ENCODE measurements around the gene ETV5. TPM values are rescaled to one million over a fixed set of nuclear protein-coding genes. Genes with fewer than 3 reads are reported as not detected.

ETV5 gene
- total and polyA plus RNA-seq, 4 donors = 3.3 to 14.9 (median 5.5) TPM

DNA sequence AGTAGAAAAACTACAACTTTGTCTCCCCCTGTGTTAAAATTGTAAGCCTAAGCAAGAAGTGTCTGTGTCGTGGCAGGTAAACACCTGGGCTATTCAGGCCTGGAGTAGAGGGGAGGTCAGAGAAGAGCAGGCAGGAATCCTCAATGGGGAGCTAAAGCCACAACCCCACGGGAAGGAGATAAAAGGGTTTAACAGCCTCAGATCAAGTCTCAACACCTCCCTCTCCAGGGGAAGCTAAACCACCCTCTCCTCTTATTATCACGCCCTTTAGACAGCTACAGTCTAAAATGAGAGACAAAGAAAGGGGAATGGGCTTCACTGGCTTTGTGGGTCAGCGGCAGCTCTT is 11.6 kb downstream of the ETV5 start:
- WGBS = 39% methylated on average over 4 of the region's 4 CpGs
- peak overlapping the region in 1 of 3 donors; percentile 67 for H3K4me3 ChIP-seq (ENCODE audit: low read depth in 1 of 3, low read length in 3 of 3)
- H3K4me1 ChIP-seq (ENCODE audit: control insufficient read depth in 4 of 4, insufficient read depth in 4 of 4, low read length in 3 of 4) = peaks cover 3 to 24% (median 14%) of the 10 kb centered on the region in 4 donors
- H3K36me3 ChIP-seq (ENCODE audit: control insufficient read depth in 4 of 4, insufficient read depth in 3 of 4, low read depth in 1 of 4, low read length in 3 of 4) = no peaks in the 10 kb centered on the region
- no peaks in the 10 kb centered on the region for H3K9me3 ChIP-seq (ENCODE audit: control insufficient read depth in 4 of 4, low read length in 3 of 4)
- no peak overlapping the region for H3K9ac ChIP-seq (ENCODE audit: low read depth in 1 of 2, low read length in 2 of 2)
- no peak overlapping the region for H3K27ac ChIP-seq (ENCODE audit: low read depth in 1 of 2, low read length in 2 of 2)
- no peaks in the 10 kb centered on the region for H3K27me3 ChIP-seq (ENCODE audit: control insufficient read depth in 4 of 4, insufficient read depth in 4 of 4, low read length in 3 of 4)
- DNase-seq (ENCODE audit: low spot score) = no peak
- no peak for TF ChIP-seq CTCF (IDR thresholded peaks at IDR 0.05; ENCODE audit: low read depth, low read length, missing input control)
- TF ChIP-seq NR2F2 (IDR thresholded peaks at IDR 0.05) = no peak
- TF ChIP-seq MAX (IDR thresholded peaks at IDR 0.05) = no peak
- TF ChIP-seq YY1 (IDR thresholded peaks at IDR 0.05) = no peak
- TF ChIP-seq, protein P1, sequence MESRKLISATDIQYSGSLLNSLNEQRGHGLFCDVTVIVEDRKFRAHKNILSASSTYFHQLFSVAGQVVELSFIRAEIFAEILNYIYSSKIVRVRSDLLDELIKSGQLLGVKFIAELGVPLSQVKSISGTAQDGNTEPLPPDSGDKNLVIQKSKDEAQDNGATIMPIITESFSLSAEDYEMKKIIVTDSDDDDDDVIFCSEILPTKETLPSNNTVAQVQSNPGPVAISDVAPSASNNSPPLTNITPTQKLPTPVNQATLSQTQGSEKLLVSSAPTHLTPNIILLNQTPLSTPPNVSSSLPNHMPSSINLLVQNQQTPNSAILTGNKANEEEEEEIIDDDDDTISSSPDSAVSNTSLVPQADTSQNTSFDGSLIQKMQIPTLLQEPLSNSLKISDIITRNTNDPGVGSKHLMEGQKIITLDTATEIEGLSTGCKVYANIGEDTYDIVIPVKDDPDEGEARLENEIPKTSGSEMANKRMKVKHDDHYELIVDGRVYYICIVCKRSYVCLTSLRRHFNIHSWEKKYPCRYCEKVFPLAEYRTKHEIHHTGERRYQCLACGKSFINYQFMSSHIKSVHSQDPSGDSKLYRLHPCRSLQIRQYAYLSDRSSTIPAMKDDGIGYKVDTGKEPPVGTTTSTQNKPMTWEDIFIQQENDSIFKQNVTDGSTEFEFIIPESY (IDR thresholded peaks at IDR 0.05) = no peak
- TF ChIP-seq FOXA2 (IDR thresholded peaks at IDR 0.05) = no peak
- no peak for TF ChIP-seq SP1 (IDR thresholded peaks at IDR 0.05)
- no peak for TF ChIP-seq JUND (IDR thresholded peaks at IDR 0.05)
- no peak for TF ChIP-seq TAF1 (conservative IDR thresholded peaks at IDR 0.05)
- TF ChIP-seq, protein P2, sequence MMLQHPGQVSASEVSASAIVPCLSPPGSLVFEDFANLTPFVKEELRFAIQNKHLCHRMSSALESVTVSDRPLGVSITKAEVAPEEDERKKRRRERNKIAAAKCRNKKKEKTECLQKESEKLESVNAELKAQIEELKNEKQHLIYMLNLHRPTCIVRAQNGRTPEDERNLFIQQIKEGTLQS (IDR thresholded peaks at IDR 0.05) = no peak
- TF ChIP-seq GABPA (IDR thresholded peaks at IDR 0.05 in 1 of 2, conservative IDR thresholded peaks at IDR 0.05 in 1 of 2) = no peak
- TF ChIP-seq HNF4G (IDR thresholded peaks at IDR 0.05) = no peak
- TF ChIP-seq, protein P3, sequence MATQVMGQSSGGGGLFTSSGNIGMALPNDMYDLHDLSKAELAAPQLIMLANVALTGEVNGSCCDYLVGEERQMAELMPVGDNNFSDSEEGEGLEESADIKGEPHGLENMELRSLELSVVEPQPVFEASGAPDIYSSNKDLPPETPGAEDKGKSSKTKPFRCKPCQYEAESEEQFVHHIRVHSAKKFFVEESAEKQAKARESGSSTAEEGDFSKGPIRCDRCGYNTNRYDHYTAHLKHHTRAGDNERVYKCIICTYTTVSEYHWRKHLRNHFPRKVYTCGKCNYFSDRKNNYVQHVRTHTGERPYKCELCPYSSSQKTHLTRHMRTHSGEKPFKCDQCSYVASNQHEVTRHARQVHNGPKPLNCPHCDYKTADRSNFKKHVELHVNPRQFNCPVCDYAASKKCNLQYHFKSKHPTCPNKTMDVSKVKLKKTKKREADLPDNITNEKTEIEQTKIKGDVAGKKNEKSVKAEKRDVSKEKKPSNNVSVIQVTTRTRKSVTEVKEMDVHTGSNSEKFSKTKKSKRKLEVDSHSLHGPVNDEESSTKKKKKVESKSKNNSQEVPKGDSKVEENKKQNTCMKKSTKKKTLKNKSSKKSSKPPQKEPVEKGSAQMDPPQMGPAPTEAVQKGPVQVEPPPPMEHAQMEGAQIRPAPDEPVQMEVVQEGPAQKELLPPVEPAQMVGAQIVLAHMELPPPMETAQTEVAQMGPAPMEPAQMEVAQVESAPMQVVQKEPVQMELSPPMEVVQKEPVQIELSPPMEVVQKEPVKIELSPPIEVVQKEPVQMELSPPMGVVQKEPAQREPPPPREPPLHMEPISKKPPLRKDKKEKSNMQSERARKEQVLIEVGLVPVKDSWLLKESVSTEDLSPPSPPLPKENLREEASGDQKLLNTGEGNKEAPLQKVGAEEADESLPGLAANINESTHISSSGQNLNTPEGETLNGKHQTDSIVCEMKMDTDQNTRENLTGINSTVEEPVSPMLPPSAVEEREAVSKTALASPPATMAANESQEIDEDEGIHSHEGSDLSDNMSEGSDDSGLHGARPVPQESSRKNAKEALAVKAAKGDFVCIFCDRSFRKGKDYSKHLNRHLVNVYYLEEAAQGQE (IDR thresholded peaks at IDR 0.05) = no peak
- no peak for TF ChIP-seq HNF4A (conservative IDR thresholded peaks at IDR 0.05)
- no peak for TF ChIP-seq FOXA1 (IDR thresholded peaks at IDR 0.05)

DNA sequence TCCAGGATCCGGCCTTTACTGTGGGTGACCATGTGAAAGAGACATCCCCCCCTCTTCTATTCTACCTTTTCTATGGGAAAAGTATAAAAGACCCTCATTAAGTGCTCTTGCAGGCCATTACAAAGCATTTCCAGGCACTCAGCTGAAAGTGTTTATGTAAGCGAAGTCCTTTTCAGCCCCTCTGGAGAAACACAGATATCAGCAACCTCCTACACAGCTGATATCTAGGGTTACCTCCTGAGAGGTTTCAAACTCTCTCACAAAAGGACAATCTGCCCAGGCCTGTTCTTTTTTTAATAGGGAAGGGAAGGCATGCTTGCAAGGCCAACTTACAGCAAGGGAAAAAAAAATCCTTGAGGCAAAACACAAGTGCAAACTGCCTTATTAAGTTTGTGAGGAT is 12.6 kb downstream of the ETV5 start:
- no peak overlapping the region for H3K27ac ChIP-seq (ENCODE audit: low read depth in 1 of 2, low read length in 2 of 2)
- H3K4me3 ChIP-seq (ENCODE audit: low read depth in 1 of 3, low read length in 3 of 3) = no peak overlapping the region
- no peaks in the 10 kb centered on the region for H3K27me3 ChIP-seq (ENCODE audit: control insufficient read depth in 4 of 4, insufficient read depth in 4 of 4, low read length in 3 of 4)
- no peaks in the 10 kb centered on the region for H3K36me3 ChIP-seq (ENCODE audit: control insufficient read depth in 4 of 4, insufficient read depth in 3 of 4, low read depth in 1 of 4, low read length in 3 of 4)
- no peak for DNase-seq (ENCODE audit: low spot score)
- 84% methylated on average over 2 of the region's 2 CpGs for WGBS
- H3K9me3 ChIP-seq (ENCODE audit: control insufficient read depth in 4 of 4, low read length in 3 of 4) = no peaks in the 10 kb centered on the region
- no peak overlapping the region for H3K9ac ChIP-seq (ENCODE audit: low read depth in 1 of 2, low read length in 2 of 2)
- peaks cover 3 to 24% (median 14%) of the 10 kb centered on the region in 4 donors for H3K4me1 ChIP-seq (ENCODE audit: control insufficient read depth in 4 of 4, insufficient read depth in 4 of 4, low read length in 3 of 4)
- TF ChIP-seq HNF4A (conservative IDR thresholded peaks at IDR 0.05) (no peak), RAD21 (IDR thresholded peaks at IDR 0.05) (no peak), YY1 (IDR thresholded peaks at IDR 0.05) (no peak), RXRA (IDR thresholded peaks at IDR 0.05) (no peak), SP1 (IDR thresholded peaks at IDR 0.05) (no peak), NR2F2 (IDR thresholded peaks at IDR 0.05) (no peak), CTCF (IDR thresholded peaks at IDR 0.05; ENCODE audit: low read depth, low read length, missing input control) (no peak), FOXA2 (IDR thresholded peaks at IDR 0.05) (no peak), JUND (IDR thresholded peaks at IDR 0.05) (no peak), FOXA1 (IDR thresholded peaks at IDR 0.05) (no peak), EGR1 (IDR thresholded peaks at IDR 0.05; ENCODE audit: low read depth in 2 of 2) (no peak), GABPA (IDR thresholded peaks at IDR 0.05 in 1 of 2, conservative IDR thresholded peaks at IDR 0.05 in 1 of 2) (no peak)
- TF ChIP-seq, protein P3 (IDR thresholded peaks at IDR 0.05) = no peak
